SKM-1 (cell line): ENCODE data around the gene ESPNL.

Source experiments
- DNase-seq: peaks from one replicate; lab custom pipeline; 2025; ENCODE audit not compliant: unreplicated experiment; lab: John Stamatoyannopoulos, UW

The ESPNL gene

DNA sequence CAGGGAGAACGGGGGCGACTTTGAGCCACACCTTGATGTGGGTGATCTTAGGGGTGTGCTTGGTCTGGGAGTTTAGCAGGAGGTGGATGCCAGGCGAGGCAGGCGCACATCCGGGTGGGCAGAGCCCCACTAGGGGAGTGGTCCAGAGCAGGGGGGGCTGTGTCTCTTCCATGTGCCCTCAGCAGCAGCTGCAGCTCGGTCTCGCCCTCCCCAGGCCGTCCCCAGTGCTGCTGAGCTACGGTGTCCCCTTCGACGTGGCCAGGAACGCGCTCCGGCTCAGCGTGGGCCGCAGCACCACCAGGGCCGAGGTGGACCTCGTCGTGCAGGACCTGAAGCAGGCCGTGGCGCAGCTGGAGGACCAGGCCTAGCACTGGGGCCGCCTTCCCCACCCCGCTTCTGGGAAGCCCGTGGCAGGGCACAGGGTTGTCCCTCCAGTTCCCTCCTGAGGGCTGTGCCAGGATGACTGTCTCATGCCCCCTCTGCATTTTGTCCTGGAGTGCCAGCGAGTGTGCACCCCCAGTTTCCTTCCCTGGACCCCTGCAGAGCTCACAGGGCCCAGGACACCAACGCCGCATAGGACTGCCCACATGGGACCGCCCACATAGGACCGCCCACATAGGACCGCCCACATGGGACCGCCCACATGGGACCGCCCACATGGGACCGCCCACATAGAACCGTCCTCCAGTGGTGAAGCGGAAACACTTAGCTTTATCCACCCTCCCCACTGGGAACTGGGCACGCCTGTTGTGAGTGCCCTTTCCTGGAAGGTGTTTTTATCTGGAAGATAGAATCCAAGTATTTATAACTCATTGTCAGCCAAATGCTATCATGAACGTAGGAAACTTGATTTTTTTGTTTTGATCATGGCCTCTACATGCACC is 1.9 kb upstream of the ESPNL start:
- DNase-seq, result no peak

GRCh38 chr2:238098901-238099713 is 1.0 kb upstream of the ESPNL start:
- DNase-seq, result no peak

DNA sequence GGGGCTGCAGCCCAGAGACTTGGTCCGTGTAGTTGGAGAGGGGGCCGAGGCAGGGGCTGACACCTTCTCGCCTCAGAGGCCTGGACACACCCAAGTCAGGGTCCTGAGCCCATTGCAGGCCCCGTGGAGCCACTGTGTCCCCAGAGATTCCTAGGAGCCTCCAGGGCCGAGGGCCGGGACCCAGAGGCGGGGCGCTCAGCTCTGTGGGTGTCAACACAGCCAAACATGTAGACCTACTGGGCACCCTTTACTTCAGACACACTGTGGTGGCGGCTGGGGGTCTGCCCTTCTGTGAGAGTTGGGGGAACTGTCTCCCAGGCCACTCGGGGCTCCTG is 459 bp upstream of the ESPNL start:
- no peak for DNase-seq

- no peak for DNase-seq
Measured at GRCh38 chr2:238100821-238101771, 956 bp downstream of the ESPNL start.

DNA sequence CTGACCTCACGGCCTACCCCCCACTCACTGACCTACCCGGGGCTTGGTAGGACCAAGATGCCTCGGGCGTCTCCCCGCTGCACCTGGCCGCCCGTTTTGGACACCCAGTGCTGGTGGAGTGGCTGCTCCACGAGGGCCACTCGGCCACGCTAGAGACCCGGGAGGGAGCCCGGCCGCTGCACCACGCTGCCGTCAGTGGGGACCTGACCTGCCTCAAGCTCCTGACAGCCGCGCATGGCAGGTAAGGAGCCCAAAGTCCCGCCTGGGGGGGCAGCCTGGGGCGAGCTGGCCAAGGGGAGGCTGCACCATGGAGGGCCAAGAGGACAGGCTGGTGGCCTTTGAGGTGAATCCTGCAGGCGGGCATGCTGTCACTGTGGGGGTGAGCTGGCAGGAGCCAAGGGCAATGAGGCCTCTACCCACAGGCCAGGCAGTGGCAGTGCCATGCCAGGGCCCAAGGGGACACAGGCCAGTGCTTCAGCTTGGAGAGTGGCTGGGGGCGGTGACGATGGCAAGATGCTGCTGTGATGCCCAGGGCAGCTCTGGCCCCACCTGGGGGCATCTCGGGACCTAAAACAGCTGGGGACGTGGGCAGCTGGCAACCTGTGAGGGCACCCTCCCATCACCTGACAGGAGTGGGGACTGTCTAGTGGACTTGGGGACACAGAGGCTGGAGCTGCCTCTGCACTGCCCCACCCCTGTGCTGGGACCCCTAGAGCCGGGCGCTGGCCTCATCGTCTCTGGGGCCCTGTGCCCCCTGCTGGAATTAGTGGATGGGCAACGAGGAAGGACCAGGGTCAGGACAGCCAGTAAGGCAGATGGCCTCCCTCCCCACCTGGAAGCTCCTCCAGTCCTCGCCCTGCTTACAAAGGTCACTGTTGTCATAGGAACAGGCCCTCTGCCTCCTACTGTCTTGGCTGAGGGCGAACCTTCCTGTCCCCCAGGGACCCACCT is 2.0 kb downstream of the ESPNL start:
- no peak for DNase-seq

DNA sequence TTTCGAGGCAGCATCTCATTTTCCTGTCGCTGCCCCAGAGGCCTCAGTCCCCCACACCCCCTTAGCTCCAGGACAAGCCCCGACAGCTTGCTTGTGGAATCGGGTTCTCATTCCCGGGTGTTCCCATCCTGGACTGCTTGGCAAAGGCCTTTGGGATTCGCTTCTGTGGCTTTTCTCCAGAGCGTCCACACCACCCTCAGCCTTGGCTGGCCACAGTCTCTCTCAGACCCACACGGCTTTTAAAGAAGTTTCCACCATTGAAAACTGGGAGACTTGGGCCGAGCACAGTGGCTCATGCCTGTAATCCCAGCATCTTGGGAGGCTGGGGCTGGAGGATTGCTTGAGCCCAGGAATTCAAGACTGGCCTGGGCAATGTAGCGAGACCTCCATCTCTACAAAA is 2.7 kb downstream of the ESPNL start:
- DNase-seq, result no peak

GRCh38 chr2:238103465-238104225 is 3.5 kb downstream of the ESPNL start:
- no peak for DNase-seq

GRCh38 chr2:238104226-238104690 is 4.1 kb downstream of the ESPNL start:
- no peak for DNase-seq

DNA sequence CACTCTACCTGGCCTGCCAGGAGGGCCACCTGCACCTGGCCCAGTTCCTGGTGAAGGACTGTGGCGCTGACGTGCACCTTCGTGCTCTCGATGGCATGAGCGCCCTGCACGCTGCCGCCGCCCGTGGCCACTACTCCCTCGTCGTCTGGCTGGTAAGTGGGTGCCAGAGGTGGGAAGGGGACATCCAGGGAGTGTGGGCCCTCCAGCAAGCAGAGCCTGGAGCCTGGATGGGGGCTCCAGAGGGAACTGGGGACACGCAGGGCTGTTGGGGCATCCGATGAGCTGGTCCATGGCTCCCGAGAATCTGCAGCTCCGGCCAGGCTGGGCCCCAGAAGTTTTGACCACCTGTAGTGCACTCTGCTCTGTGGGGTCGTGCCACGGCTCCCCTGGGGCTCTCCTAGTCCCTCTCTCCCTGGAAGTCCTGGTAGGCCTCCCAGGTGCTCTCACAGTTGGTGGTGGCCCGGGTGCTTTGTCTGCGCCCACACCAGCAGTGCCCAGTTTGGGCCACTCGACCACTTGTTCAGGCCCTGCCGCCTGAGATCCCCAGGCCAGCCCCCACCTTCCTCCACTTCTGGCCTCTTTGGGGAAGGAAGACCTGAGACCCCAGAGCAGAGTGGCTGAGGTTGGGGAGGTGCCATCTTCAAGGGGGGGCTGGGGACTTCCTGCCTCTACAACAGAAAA is 4.7 kb downstream of the ESPNL start:
- DNase-seq, result no peak

DNA sequence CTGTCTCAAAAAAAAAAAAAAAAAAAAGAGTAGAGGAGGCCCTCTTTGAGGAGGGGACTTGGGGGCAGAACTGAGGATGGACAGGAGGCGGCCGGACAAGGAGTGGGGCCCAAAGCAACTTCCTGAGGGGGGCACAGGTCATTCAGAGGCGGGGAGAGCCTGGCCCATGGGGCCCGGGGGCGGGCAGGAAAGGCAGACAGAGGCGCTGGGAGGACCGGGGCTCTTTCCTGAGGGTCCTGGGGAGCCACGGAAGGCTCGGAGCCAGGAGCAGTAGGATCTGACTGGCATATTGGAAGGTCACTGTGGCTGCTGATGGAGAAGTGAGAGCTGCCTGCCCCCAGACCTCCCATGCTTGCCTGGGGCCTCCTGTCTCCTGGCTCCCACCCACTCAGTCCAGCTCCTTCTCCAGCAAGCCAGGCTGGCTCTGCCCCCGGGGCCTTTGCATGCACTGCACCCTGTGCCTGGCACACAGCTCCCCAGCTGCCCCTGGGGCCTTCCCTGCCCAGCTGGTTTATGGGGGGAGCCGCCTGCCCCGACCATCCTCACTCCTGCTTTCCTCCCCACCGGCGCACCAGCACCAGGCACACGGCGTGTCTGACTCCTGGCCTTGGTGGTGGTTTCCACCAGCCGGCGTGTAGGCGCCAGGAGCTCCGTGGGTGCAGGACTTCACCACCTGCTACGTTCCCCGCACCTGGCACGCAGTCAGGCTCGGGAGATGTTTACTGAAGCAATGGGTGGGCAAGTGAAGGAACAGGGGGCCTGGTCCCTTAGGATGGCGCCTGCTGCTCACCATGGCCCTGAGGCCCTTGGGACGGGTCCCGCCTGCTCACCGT is 5.6 kb downstream of the ESPNL start:
- DNase-seq, result no peak

DNA sequence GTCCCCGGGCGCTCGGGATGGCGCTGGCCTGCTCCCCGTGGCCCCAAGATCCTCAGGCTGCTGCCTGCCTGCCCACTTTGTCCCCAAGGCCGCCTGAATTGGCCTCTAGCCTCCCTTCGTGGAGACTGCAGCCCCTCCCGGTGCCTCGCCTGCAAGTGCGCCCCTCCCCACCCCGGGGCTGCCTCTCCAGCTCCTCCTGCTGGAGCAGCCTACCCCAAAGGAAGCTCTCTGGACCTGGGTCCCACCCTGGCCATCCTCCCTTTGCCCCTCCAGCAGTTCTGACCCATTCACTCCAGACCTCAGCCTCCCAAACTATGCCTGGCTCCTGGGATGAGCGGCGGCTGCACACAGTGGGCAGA is 6.2 kb downstream of the ESPNL start:
- DNase-seq, result no peak

DNA sequence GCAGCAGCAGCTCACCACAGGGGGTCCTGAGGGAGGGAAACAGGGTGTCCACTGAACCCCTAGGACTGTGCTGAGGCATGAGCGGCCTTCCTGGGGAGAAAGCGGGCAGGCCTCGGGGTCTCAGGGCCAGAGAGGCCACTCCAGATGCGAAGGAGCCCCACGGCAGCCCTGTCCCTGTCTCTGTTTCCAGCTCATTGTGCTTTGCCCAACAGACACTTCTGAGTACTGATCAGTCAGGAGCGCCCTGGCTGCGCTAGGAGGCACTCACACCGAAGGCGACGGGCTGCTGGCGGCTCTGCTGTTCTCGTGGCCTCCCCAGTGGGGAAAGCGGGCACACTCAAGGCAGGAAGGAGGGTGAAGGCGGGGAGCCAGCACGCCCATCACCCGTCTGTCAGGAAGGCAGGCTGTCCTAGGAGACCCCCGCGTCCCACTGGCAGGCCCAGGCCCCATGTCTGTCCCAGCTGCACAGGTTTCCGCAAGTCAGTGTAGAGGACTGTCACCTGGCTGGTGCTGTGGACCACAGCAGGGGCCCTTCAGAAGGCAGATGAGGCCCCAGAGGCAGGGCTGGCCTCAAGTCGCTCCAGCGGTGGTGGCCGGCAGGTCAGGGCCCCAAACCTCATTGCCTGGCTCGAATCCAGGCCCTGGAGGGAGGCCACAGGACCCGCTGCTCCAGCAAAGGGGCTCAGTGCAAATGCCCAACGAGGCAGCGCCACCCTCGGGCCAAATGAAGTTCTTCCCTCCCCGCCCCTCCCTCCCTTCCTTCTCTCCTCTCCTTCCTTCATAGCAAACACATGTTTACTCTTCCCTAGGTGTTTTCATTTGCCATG is 6.8 kb downstream of the ESPNL start:
- DNase-seq, result peak; percentile 35

DNA sequence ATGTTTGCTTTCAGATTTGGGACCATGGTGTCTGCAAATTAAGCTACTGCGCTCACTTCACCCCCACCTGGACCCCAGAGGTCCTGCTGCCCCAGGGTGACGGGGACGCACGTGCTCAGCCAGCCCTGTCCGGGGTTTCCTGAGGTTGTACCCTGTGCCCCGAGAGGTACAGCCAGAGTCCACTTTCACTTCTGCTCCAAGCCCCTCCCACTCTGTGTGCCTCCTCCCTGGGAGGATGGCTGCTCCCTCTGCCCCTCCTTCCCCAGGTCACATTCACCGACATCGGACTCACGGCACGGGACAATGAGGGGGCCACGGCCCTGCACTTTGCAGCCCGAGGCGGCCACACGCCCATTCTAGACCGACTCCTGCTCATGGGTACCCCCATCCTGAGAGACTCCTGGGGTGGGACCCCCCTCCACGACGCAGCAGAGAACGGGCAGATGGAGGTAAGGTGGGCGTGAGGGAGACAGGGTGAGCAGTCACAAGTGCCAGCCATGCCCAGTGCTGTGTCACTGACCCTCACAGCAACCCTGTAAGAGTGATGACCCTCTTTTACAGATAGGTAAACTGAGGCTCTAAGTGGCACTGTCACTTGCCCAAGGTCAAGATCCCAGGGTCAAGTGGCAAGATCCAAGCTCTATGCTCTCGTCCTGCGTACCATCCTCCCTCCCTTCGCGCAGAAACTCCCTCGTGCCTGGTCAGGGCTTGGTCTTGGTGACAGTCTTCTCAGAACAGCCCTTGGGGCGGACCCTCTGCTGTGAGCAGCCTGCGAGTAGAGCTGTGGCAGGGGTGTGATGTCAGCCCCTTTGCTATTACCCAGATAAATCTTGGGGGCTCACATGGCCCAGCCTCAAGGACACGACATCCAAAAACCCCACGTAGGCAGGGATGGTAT is 7.6 kb downstream of the ESPNL start:
- DNase-seq, result no peak

GRCh38 chr2:238108423-238109183 is 8.5 kb downstream of the ESPNL start:
- no peak for DNase-seq

GRCh38 chr2:238113611-238114010 is 13.5 kb downstream of the ESPNL start:
- no peak for DNase-seq
